ENCODE data around the gene TMEM163. TPM values are rescaled to one million over a fixed set of nuclear protein-coding genes. Genes with fewer than 3 reads are reported as not detected.
"Not testable (repeated sequence)": the region's sequence is repeated elsewhere in the genome, so short reads cannot be mapped to it uniquely, and the experiment has no call there.

Gene TMEM163
- total RNA-seq, 1 experiment from 2014 or later: 0.43 TPM

DNA sequence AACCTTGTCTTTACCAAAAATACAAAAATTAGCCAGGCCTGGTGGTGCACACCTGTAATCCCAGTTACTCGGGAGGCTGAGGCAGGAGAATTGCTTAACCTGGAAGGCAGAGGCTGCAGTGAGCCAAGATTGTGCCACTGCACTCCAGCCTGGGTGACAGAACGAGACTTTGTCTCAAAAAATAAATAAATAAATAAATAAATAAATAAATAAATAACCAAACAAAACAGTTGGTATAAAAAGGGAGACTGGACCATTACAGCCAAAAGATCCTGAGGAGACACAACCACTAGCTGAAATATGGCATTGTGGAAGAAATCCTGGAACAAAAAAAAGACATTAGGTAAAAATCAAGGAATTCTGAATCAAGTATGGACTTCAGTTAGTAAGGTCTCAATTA lies 4.9 kb upstream of the TMEM163 start:
- DNase-seq (ENCODE audit: low spot score): not testable (repeated sequence)

DNA sequence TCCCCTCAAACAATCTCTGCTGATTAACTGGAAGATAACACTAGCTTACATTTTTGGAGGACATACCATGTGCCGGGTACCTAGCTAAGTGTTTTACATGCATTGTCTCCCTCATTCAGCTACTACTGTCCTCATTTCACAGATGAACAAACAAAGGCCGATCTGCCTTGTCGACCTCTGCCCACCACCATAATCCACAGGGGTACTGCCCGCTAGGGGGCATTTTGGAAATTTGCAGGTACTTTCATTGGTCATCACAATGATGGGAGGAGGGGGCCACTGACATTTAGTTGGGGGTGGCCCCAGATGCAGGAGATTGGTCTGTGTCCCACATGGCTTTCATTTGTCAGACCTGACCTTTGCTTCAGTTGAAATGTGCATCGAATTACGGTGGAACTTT lies 3.9 kb upstream of the TMEM163 start:
- no peak for DNase-seq (ENCODE audit: low spot score)

DNA sequence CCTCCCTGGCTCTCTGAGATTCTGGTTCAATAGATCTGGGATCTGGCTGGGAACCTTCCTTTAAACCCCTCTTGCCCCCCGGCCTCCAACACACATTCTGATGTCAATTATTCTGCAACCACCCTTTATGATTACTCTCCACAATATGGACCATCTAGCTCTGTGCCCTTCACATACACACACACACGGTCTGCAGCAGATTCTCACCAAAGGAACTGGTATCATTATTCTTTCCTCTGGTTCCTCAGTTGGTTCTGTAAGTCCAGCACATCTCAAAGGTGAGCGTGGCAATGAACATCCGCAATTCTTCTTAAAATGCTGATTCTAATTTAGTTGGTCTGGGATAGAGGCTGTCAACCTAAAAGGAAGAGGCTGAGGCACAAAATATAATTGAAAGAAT lies 2.8 kb upstream of the TMEM163 start:
- DNase-seq (ENCODE audit: low spot score): no peak

DNA sequence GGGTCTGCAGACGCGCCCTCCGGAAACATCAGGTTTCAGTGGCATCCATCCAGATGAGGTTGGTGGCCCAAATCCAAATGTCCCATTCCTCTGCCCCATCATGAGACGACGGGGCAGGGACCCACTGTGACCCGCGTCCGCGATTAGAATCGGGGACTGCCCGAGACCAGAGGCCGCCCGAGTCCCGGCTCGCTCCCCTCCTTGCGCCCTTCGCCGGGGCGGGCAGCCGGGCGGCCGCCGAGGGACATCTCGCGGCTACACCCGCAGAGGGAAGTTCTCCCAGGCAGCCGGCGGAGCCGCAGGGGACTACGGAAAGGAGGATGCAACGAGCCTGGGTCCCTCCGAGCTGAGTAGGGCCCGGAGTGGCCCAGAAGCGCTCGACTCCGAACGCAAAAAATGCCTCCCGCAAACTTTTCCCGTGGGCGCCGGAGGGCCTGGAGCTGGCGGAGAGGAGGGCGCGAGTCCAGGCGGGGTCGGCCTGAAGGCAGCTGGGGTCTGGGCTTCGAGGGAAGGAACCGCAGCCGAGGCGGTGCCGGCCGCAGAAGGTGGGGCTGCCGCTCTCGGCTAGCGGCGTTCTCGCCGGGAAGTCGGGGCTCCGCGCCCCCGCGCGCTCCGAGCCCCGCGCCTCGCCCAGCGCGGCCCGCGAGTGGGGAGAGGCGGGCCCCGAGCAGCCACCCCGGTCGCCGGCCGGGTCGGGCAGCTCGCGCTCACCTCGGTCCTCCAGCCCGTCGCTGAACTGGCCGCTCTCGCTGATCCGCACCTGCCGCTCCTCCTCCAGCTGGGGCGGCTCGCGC lies 580 bp downstream of the TMEM163 start:
- no peak for DNase-seq (ENCODE audit: low spot score)

DNA sequence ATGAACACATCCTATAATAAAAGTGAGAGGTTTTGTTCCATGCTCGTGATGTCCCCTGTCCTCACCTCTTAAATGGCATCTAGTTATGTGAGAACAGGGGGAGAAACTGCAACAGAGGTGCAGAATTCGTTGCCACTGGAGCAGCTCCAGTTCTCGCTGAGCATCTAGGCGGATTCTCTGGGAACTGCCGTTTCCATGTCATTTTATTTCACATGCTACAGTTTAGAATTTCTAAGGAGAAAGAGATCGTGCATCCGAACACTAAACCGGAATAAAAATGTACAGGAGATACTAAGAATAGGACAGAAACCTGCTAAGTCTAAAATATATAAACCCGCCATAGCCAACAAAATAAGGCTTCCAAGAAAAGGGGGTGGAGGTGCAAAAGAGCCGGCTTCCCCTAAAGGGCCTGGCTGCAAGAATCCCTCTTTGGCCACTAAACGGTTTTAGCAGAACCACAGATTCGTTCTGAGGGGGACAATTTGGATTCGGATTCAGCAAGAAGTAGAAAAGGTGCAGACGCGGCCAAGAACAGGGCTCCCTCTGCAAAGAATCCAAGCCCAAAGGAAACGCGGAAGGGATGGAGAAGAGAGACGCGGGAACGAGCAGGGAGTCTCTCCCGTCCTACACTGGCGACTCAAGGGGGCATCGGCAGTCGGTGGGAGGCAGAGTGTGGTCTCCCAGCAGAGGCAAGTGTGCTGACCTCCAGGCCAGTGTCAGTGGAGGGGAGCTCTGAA lies 1.3 kb downstream of the TMEM163 start:
- no peak for DNase-seq (ENCODE audit: low spot score)

DNA sequence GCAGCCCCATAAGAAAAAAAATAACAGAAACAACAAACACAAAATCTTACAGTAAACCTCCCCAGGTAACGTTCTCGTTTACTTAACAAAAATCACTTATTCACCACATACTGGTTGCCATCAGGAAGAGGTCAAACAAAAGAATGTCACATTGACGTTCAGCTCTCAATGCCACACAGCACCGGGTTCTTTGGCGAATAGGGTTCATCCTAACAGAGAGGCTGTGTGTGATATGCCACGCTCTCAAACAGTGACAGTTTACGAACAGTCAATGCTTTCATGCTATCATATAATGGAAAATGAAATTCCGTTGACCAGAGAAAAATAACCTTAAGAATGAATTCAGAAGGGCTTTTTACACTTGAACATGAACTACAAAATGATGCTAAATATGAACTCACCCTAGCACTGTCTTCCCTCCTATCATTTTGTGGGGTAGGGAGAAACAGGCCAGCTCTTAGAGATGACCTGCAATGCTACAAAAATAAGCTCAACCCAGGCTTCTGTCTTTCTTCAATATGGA lies 2.0 kb downstream of the TMEM163 start:
- no peak for DNase-seq (ENCODE audit: low spot score)

DNA sequence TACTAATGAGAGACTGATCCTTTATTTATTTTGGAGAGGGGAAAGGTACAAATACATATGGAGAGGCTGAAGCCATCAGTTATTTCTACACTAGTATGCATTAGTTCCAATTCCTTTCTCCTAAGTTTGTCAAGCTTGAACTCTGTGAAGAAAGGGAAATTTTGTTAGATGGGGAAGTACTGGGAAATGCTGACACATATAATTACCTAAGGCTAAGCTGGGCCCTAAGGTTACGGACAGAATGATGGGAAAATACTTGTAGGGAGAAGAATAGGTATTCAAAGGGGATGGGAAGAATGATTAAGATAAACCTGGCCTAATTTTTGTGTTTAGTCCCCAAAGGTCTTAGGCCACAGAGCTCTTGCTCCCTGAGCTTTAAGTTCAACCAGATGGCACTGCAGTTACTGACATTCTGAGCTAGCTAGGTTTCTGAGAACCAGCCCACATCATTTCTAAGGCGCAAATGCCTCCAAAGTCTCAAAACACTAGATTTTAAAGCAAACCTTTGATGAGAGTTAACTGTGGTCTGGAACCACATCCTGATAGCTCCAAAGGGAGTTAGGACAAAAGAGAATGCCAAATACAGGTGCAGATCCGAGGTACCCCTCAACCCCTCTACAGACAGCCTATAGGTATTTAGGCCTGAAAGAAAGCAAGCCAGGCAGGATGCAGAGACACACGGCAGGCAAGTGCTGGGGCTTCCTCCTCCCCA lies 2.7 kb downstream of the TMEM163 start:
- DNase-seq (ENCODE audit: low spot score): no peak

DNA sequence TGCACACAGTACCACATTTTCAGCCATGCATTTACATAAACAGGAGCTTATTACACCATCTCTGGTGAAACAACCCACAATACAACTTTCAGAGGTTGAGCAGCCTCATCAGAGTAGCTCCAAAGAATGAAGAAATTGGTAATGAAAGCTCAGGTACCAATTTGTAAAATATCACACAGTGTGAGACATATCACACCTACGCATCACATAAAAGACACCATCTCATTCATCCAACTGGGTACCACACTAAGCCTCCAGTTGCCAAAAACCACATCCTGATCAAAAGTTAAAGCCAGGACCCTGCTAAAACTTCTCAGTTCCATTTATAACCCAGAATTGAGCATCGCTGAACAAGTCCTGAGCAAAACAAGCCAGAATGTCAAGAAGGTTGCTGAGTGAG lies 4.6 kb downstream of the TMEM163 start:
- DNase-seq (ENCODE audit: low spot score): no peak

DNA sequence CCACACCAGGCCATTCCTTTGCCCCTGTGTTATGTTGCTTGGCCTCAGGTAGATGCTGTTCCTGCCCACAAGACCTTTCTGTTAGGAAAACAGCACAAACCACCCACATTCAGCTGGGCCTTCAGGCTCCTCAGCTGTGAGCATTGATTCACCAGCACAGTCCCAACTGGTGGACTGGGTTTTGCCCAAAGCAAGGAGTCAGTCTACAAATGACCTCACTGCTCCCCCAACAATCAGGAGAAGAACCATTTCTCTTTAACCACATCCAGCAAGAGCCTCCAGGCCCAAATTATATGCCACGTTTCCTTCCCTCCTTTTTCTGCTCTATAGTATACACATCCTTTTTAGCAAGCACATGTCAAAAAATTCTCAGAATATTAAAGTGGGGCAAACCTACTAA lies 5.2 kb downstream of the TMEM163 start:
- DNase-seq (ENCODE audit: low spot score): no peak

DNA sequence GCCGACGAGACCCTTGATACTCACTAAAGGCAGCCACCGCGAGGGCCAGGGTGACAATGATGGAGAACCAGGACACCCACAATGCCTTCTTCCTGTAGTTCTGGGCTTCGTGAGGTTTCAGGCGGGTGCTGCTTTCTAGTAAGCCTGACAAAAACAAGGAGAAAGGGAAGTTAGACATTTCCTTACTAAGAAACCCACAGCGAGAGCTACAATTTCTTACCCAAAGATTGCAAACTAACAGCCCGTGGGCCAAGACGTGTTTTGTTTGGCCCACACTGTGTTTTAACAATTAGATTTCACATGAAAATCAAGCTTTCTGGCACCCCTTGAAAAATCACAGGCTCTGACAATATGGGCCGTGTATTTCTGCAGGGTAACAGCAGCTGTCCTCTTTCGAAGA lies 5.6 kb downstream of the TMEM163 start:
- no peak for DNase-seq (ENCODE audit: low spot score)

DNA sequence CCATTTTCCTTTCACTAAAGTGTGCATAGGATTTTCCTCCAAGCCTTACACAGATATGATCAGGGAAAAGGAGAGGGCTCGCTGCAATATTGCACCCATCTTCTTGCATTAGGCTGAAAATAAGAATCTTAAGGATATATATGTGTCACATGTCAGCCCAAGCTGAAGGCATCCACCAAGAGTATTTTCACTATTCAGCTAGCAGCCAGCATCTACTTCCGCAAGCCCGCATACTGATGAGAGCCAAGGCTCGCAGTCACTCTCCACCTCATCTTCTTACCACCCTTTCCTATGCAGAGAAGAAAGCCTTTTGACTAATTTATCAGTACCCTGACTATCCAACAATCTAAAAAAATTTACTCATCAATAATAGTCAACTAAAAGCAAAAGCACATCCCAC lies 6.1 kb downstream of the TMEM163 start:
- DNase-seq (ENCODE audit: low spot score): no peak

DNA sequence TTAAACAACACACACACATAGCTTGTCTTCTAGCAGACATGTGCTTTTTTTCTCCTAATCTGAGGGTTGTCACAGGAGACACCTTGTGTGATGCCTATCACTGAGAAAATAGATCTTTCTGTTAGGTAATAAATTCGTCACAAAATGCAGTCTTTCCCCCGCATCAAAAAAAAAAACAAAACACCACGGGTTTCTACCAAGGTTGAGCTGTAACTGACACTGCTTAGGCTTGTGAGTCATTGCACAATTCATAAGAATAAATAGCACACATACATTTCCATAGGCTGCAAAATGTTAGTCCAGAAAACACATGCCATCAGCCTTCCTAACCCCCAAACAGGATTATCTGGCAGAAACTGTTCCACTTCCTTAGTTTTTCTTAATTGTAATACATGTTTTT lies 6.5 kb downstream of the TMEM163 start:
- no peak for DNase-seq (ENCODE audit: low spot score)

DNA sequence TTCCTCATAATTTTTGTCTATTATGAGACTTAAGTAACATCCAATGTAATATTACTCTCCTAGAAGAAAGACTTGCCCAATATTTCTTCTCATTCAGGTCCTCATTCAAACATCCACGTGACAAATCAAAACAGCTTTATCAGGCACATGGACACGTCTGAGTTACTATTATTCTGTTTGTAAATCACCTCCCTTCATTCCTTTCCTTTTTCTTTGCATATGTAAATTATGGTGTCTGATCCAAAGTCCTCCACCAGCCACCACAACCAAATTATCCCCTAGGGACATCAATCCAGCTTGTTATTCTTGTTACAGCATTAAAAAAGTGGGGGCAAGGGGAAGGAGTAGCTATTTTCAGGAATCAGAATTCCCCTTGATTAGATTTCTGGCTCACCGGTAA lies 7.1 kb downstream of the TMEM163 start:
- DNase-seq (ENCODE audit: low spot score): no peak

DNA sequence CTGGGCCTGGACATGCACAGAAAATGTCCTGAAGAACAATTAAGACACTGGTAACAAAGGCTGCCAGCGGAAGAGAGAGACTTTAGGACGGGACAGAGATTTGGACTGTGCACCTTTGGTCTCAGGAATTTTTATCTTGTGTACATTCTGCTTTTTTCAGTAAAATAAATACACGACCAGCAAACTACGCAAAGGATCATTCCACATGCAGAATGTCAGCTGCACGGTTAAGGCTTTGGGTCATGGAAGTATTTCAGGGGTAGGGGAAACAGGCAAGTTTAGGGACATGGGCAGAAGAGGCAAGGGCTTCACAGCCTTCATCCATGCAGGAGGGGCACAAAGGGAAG lies 11.5 kb downstream of the TMEM163 start:
- DNase-seq (ENCODE audit: low spot score): no peak

DNA sequence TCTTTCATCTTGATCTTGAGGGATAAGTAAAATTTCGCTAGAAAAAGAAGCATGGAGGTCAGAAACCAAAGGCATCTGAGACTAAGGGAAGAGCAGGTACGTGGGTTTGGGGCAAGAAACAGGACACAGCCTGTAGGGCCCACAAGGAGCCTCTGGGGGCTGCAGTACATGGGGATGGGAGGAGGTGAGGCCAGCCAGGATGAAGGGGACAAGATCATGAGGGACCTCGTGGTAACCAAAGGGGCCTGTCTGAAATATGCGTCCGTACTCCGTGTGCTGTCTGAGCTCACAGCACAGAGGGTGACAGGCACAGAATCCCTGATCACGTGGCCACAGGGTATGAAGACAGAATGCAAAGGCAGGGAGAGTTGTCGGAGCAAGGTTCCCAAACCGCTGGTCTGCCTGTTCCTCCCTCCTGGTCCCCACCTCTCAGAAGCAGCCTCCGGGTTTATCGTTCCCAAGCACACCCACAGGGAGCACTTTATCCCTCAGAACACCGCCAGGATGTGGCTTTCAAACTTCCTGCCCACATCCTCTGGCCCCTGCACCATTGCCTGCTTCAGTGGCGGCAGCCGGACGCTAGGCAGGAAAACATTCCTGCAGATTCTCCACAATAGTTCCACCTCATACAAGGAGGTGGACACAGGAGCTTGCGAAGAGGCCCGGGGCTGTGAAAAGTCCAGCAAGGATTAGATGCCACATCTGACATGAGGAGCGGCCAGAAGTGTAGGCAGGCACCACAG lies 12.0 kb downstream of the TMEM163 start:
- DNase-seq (ENCODE audit: low spot score): peak; percentile 88

DNA sequence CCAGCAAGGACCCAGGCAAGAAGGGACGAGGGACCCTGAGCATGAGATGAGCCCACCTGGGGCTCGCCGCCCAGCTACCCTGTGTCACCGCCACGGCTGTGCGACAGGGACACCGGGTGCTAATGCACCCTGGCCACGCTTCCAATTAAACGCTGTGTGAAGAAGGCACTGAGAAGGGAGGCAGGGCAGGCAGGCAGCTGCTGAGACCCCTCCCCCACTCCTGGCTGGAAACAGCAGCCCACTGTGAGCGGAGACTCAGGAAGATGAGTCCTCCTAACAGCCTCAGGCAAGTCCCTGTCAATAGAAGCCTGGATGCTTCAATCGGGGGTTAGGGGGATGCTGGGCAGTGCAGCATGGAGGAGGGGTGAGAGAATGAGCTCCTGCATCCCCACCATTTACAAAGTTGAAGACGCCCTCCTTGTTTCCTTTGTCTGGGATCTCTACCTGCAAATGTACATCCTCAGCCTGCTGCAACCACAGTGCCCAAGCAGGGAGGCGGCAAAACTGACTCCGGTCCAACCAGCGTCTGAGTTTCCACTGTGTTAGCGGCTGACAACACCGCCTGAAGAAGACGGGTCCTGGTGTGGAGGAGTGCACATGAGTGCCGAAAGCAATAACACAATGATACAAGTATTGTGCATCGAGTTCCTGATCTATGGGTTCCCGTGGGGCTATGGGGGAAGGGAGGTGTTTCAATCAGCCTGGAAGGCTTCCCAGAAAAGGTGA lies 12.8 kb downstream of the TMEM163 start:
- DNase-seq (ENCODE audit: low spot score): no peak

DNA sequence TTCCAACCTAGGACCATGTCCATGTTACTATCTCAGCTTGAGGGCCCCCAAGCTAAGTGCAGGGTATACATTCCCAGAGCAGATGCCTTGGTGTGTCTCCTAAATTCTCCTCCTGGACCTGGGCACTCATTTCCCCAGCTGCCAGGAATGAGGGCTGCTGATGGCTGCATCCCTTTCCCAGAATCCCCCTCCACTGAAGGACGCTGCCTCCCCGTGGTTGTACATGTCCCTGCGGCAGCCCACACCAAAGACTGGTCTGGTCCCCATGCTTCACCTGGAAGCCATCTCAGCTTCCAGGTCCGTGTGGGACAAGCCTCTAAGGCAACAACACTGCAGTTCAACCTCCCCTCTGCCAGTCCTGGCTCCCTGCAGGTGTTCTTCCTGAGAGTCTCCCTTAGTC lies 14.6 kb downstream of the TMEM163 start:
- no peak for DNase-seq (ENCODE audit: low spot score)

DNA sequence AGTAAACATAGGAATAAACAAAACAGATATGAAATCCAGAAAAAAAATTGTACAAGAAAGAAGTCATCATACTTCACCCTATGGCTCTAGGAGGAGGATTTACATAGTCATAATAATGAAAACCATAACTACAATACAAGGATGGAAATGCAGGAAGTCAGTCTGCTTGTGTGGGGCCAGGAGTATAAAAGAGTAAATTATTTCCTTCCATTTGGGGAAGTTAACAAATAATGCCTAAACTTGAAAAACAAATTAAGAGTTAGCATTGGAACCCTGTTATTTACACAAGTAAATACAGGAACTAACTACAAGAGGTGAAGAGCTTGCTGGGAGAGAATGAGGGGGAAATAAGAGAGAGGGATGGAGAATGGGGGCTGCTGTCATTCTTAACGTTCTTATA lies 15.4 kb downstream of the TMEM163 start:
- DNase-seq (ENCODE audit: low spot score): no peak

DNA sequence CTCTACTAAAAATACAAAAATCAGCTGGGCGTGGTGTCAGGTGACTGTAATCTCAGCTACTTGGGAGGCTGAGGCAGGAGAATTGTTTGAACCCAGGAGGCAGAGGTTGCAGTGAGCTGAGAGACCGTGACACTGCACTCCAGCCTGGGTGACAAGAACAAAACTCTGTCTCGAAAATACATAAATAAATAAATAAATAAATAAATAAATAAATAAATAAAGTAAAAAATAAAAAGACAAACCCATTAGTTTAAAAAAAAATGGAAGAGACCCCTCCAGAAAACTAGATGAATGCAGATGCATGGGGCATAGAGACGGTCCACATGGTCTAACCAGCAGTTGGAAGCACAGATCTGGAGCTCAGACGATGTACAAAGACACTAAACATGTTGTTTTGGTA lies 18.1 kb downstream of the TMEM163 start:
- no peak for DNase-seq (ENCODE audit: low spot score)

DNA sequence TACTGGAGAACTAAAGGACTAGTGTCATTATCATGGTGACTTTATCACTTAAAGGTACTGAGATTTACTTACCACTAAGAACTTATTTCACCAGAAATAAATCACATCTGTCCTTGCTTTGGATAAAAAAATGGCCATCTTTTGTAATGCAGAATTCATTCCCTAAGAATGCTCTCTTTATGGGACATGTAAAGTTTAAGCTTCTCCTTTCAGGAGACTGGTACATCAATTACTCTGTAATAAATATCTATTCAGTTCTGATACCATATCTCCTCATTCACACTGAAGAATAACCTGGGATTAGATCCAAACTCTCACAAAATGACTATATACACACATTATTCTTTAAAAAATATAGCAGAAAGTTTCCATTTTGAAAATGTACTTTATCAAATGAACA lies 24.4 kb downstream of the TMEM163 start:
- DNase-seq (ENCODE audit: low spot score): no peak
